Astrocyte (in vitro differentiated cells and primary cell): Measurements from ENCODE around the gene POU4F1. TPM values are rescaled to one million over a fixed set of nuclear protein-coding genes. Genes with fewer than 3 reads are reported as not detected.

Experiments used
- DNase-seq: peaks from one replicate; pipeline ENCODE4 v3.0.0-alpha.2; 2010; ENCODE audit warnings: low read depth
- FAIRE-seq: peaks from 2 replicates; lab custom pipeline; 2011; peaks lifted over from hg19 to GRCh38; lab: Jason Lieb, UNC
- H2AFZ ChIP-seq: 2 replicates; pipeline ENCODE4 v1.6.0; 2012; ENCODE audit warnings: low read depth, low read length, inconsistent platforms
- H3K27ac ChIP-seq: 2 replicates; pipeline ENCODE4 v1.5.1; 2011; ENCODE audit warnings: low read depth, low read length, inconsistent platforms
- H3K27me3 ChIP-seq: 2 replicates; pipeline ENCODE4 v1.6.0; 2011; ENCODE audit warnings: low read length, inconsistent platforms; ENCODE audit not compliant: insufficient read depth
- H3K36me3 ChIP-seq: 2 replicates; pipeline ENCODE4 v1.5.1; 2011; ENCODE audit warnings: low read length, inconsistent platforms; ENCODE audit not compliant: insufficient read depth
- H3K4me1 ChIP-seq: 2 replicates; pipeline ENCODE4 v1.5.1; 2011; ENCODE audit warnings: low read length, inconsistent platforms; ENCODE audit not compliant: insufficient read depth
- H3K4me2 ChIP-seq: 2 replicates; pipeline ENCODE4 v1.6.0; 2012; ENCODE audit warnings: low read length, inconsistent platforms
- H3K4me3 ChIP-seq: 2 replicates; pipeline ENCODE4 v1.5.1; 2011; ENCODE audit warnings: low read depth, mild to moderate bottlenecking, low read length, inconsistent platforms; ENCODE audit not compliant: insufficient read depth
- H3K79me2 ChIP-seq: 2 replicates; pipeline ENCODE4 v1.6.0; 2012; ENCODE audit warnings: mild to moderate bottlenecking, low read length, inconsistent platforms; ENCODE audit not compliant: insufficient read depth
- H3K9ac ChIP-seq: 2 replicates; pipeline ENCODE4 v1.6.0; 2012; ENCODE audit warnings: mild to moderate bottlenecking, low read length, inconsistent platforms
- H3K9me3 ChIP-seq: 2 replicates; pipeline ENCODE4 v1.5.1; 2012; ENCODE audit warnings: low read depth, mild to moderate bottlenecking, low read length, inconsistent platforms; ENCODE audit not compliant: insufficient read depth
- H4K20me1 ChIP-seq: 2 replicates; pipeline ENCODE4 v1.6.0; 2012; ENCODE audit warnings: low read length, inconsistent platforms; ENCODE audit not compliant: insufficient read depth
- H3K27ac Mint-ChIP-seq: one replicate; pipeline ENCODE4 v1.8.0; 2021; ENCODE audit warnings: mild to moderate bottlenecking, mixed read lengths; ENCODE audit not compliant: unreplicated experiment
- H3K27me3 Mint-ChIP-seq: one replicate; pipeline ENCODE4 v1.8.0; 2021; ENCODE audit warnings: low read depth, mixed read lengths; ENCODE audit not compliant: unreplicated experiment
- H3K36me3 Mint-ChIP-seq: one replicate; pipeline ENCODE4 v1.8.0; 2021; ENCODE audit warnings: low read depth, mixed read lengths; ENCODE audit not compliant: unreplicated experiment
- H3K4me1 Mint-ChIP-seq: one replicate; pipeline ENCODE4 v1.8.0; 2021; ENCODE audit warnings: low read depth, mixed read lengths; ENCODE audit not compliant: unreplicated experiment
- H3K4me3 Mint-ChIP-seq: one replicate; pipeline ENCODE4 v1.8.0; 2021; ENCODE audit warnings: mild to moderate bottlenecking, moderate library complexity, mixed read lengths; ENCODE audit not compliant: unreplicated experiment
- H3K9me3 Mint-ChIP-seq: one replicate; pipeline ENCODE4 v1.8.0; 2021; ENCODE audit warnings: mild to moderate bottlenecking, mixed read lengths; ENCODE audit not compliant: unreplicated experiment
- CTCF ChIP-seq: IDR thresholded peaks from 2 replicates; pipeline ENCODE4 v1.5.1; 2011; ENCODE audit warnings: low read depth, mild to moderate bottlenecking, inconsistent platforms, low read length, moderate library complexity; ENCODE audit not compliant: insufficient read depth
- EZH2 ChIP-seq: IDR thresholded peaks from 2 replicates; pipeline ENCODE4 v1.6.1; 2012; ENCODE audit warnings: mild to moderate bottlenecking, low read length, inconsistent platforms; ENCODE audit not compliant: insufficient read depth
- total RNA-seq: library from RNA; stranded (reverse); gene quantifications from 2 replicates; pipeline ENCODE4 v1.2.1, GENCODE V29; 2021

The POU4F1 gene
- total RNA-seq, 1 donor from 2014 or later: not detected

DNA sequence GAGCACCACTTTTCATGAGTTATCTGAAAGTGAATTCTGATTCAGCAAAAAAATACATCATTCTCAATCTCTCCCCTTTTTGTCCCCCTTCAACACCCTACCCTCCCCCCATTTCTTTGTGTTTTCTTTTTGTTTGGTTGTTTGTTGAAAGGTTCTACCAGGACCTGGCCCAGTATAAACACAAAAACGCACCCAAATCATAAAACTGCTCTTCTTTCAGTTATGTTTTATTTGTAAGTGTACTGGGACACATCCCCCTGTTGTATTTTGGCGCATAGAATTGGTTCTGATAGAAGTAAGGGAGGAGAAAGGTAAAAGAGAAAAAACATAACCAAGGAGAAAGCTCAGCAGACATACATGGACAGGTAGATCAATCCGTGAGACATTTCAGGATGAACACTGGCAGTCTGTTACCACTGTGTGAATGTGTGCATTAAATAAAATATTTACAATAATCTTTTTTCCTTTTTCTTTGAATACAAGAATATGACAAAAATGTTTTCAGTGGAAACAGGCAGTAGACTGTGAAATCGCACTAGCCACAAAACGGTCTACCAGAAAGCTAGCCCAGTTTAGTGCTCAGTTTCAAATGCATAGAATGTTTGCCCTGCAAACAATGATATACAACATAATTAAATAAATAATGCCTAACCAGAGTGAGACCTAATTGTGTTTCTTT is 4.2 kb downstream of the POU4F1 start:
- H4K20me1 ChIP-seq: peaks cover 13% of the 10 kb centered on the region
- FAIRE-seq (no peak), DNase-seq (no peak)
- peaks cover 3% of the 10 kb centered on the region for H3K9me3 ChIP-seq
- no peak for TF ChIP-seq CTCF
- TF ChIP-seq EZH2: peak; percentile 15
- H3K4me2 ChIP-seq: no peak overlapping the region
- peaks cover 92% of the 10 kb centered on the region for H3K27me3 ChIP-seq
- peaks cover 10% of the 10 kb centered on the region for H3K4me1 ChIP-seq
- H3K36me3 ChIP-seq: no peaks in the 10 kb centered on the region
- no peak overlapping the region for H3K9ac ChIP-seq
- H2AFZ ChIP-seq: no peak overlapping the region
- H3K36me3 Mint-ChIP-seq: no peaks in the 10 kb centered on the region
- H3K4me1 Mint-ChIP-seq: peaks cover 6% of the 10 kb centered on the region
- peaks cover 14% of the 10 kb centered on the region for H3K9me3 Mint-ChIP-seq
- H3K4me3 ChIP-seq: no peak overlapping the region
- H3K27ac ChIP-seq: no peak overlapping the region
- peaks cover 76% of the 10 kb centered on the region for H3K27me3 Mint-ChIP-seq
- H3K4me3 Mint-ChIP-seq: no peak overlapping the region
- no peak overlapping the region for H3K27ac Mint-ChIP-seq
- no peaks in the 10 kb centered on the region for H3K79me2 ChIP-seq

- H3K27me3 Mint-ChIP-seq: peaks cover 77% of the 10 kb centered on the region
- peaks cover 11% of the 10 kb centered on the region for H3K9me3 Mint-ChIP-seq
- Histone ChIP-seq H3K36me3 (no peaks in the 10 kb centered on the region), H3K27me3 (peaks cover 93% of the 10 kb centered on the region), H3K4me2 (no peak overlapping the region), H3K9ac (no peak overlapping the region), H3K27ac (no peak overlapping the region), H3K79me2 (no peaks in the 10 kb centered on the region), H3K4me1 (peaks cover 6% of the 10 kb centered on the region), H4K20me1 (peaks cover 10% of the 10 kb centered on the region), H2AFZ (no peak overlapping the region), H3K4me3 (no peak overlapping the region), H3K9me3 (peaks cover 3% of the 10 kb centered on the region)
- no peak for TF ChIP-seq EZH2
- TF ChIP-seq CTCF: no peak
- DNase-seq: no peak
- H3K36me3 Mint-ChIP-seq: no peaks in the 10 kb centered on the region
- no peak overlapping the region for H3K27ac Mint-ChIP-seq
- peaks cover 6% of the 10 kb centered on the region for H3K4me1 Mint-ChIP-seq
- FAIRE-seq: no peak
- H3K4me3 Mint-ChIP-seq: no peak overlapping the region
Observed at GRCh38 chr13:78598116-78598781, 5.1 kb downstream of the POU4F1 start.

GRCh38 chr13:78597602-78597932 is 5.8 kb downstream of the POU4F1 start:
- H3K79me2 ChIP-seq: no peaks in the 10 kb centered on the region
- H3K9ac ChIP-seq: no peak overlapping the region
- no peak overlapping the region for H3K4me3 ChIP-seq
- no peak overlapping the region for H3K4me3 Mint-ChIP-seq
- no peak overlapping the region for H3K27ac ChIP-seq
- no peak for DNase-seq
- no peak overlapping the region for H3K4me2 ChIP-seq
- H3K27me3 Mint-ChIP-seq: peaks cover 80% of the 10 kb centered on the region
- peaks cover 8% of the 10 kb centered on the region for H4K20me1 ChIP-seq
- FAIRE-seq: no peak
- peaks cover 3% of the 10 kb centered on the region for H3K9me3 ChIP-seq
- H3K4me1 Mint-ChIP-seq: peaks cover 6% of the 10 kb centered on the region
- no peak overlapping the region for H3K27ac Mint-ChIP-seq
- H3K27me3 ChIP-seq: peaks cover 93% of the 10 kb centered on the region
- H3K9me3 Mint-ChIP-seq: peaks cover 9% of the 10 kb centered on the region
- no peaks in the 10 kb centered on the region for H3K36me3 ChIP-seq
- peaks cover 6% of the 10 kb centered on the region for H3K4me1 ChIP-seq
- no peaks in the 10 kb centered on the region for H3K36me3 Mint-ChIP-seq
- no peak overlapping the region for H2AFZ ChIP-seq
- no peak for TF ChIP-seq CTCF
